GM23338 (cell line): ENCODE results near the gene GAL3ST1. TPM values are rescaled to one million over a fixed set of nuclear protein-coding genes. Genes with fewer than 3 reads are reported as not detected.

Experiments used
- ATAC-seq: fragments of 200-7000 bp; cut with Tn5 transposase; 3 replicates; pipeline ENCODE4 v1.9.1; 2020
- DNase-seq: peaks from one replicate; pipeline ENCODE4 v3.0.0-alpha.2; 2015; ENCODE audit warnings: low spot score
- H2AFZ ChIP-seq: fragments of 200-600 bp; sonication (generic); 2 replicates; pipeline ENCODE4 v1.8.0; 2016; ENCODE audit warnings: antibody characterized with exemption, mild to moderate bottlenecking, moderate library complexity
- H3F3A ChIP-seq: fragments of 200-600 bp; sonication (generic); replicated peaks from 2 replicates; pipeline ENCODE4 v1.8.0; 2017; ENCODE audit warnings: antibody characterized with exemption, mixed run types, low read depth
- H3K27ac ChIP-seq: fragments of 200-600 bp; sonication (generic); 2 replicates; pipeline ENCODE4 v1.6.1; 2016; ENCODE audit warnings: low read depth
- H3K27me3 ChIP-seq: fragments of 200-600 bp; sonication (generic); 2 replicates; pipeline ENCODE4 v1.8.0; 2016; ENCODE audit warnings: mild to moderate bottlenecking, mixed run types, moderate library complexity; ENCODE audit not compliant: insufficient read depth
- H3K36me3 ChIP-seq: fragments of 200-600 bp; sonication (generic); 2 replicates; pipeline ENCODE4 v1.8.0; 2016; ENCODE audit warnings: mild to moderate bottlenecking; ENCODE audit not compliant: insufficient read depth
- H3K4me1 ChIP-seq: fragments of 200-600 bp; sonication (generic); 2 replicates; pipeline ENCODE4 v1.8.0; 2016; ENCODE audit warnings: mild to moderate bottlenecking, moderate library complexity; ENCODE audit not compliant: insufficient read depth
- H3K4me2 ChIP-seq: fragments of 200-600 bp; sonication (generic); 2 replicates; pipeline ENCODE4 v1.7.1; 2017; ENCODE audit warnings: mixed run types
- H3K4me3 ChIP-seq: fragments of 200-600 bp; sonication (generic); 2 replicates; pipeline ENCODE4 v1.6.1; 2016; ENCODE audit warnings: mixed run types
- H3K79me2 ChIP-seq: fragments of 200-600 bp; sonication (generic); replicated peaks from 2 replicates; pipeline ENCODE4 v1.8.0; 2017; ENCODE audit warnings: mild to moderate bottlenecking; ENCODE audit not compliant: insufficient read depth
- H3K9me2 ChIP-seq: fragments of 200-600 bp; sonication (generic); 2 replicates; pipeline ENCODE4 v1.8.0; 2017; ENCODE audit not compliant: insufficient read depth
- H4K20me1 ChIP-seq: fragments of 200-600 bp; sonication (generic); replicated peaks from 2 replicates; pipeline ENCODE4 v1.8.0; 2017; ENCODE audit warnings: mild to moderate bottlenecking; ENCODE audit not compliant: insufficient read depth
- H3K27ac Mint-ChIP-seq: 2 replicates; pipeline ENCODE4 v1.8.0; 2020; ENCODE audit warnings: inconsistent platforms, mild to moderate bottlenecking, moderate library complexity, mixed read lengths
- H3K27me3 Mint-ChIP-seq: 3 replicates; pipeline ENCODE4 v1.8.0; 2022; ENCODE audit warnings: low read depth, mild to moderate bottlenecking, moderate library complexity, mixed read lengths, inconsistent platforms; ENCODE audit not compliant: insufficient read depth, poor library complexity
- H3K36me3 Mint-ChIP-seq: 3 replicates; pipeline ENCODE4 v1.8.0; 2021; ENCODE audit warnings: low read depth, mild to moderate bottlenecking, inconsistent platforms, moderate library complexity, mixed read lengths
- H3K4me1 Mint-ChIP-seq: 3 replicates; pipeline ENCODE4 v1.8.0; 2020; ENCODE audit warnings: mild to moderate bottlenecking, inconsistent platforms, mixed read lengths
- H3K4me3 Mint-ChIP-seq: 3 replicates; pipeline ENCODE4 v1.8.0; 2021; ENCODE audit warnings: moderate library complexity, mild to moderate bottlenecking, inconsistent platforms, mixed read lengths
- H3K9me3 Mint-ChIP-seq: 3 replicates; pipeline ENCODE4 v1.8.0; 2020; ENCODE audit warnings: moderate library complexity, mild to moderate bottlenecking, inconsistent platforms, mixed read lengths
- CREB1 ChIP-seq: fragments of 250-450 bp; sonication (Bioruptor Pico); IDR thresholded peaks from 2 replicates; pipeline ENCODE4 v1.5.0; 2020; ENCODE audit warnings: low read depth, mild to moderate bottlenecking, moderate library complexity
- EZH2 ChIP-seq: fragments of 200-600 bp; sonication (generic); IDR thresholded peaks from one replicate; pipeline ENCODE4 v1.8.0; 2017; ENCODE audit warnings: antibody characterized with exemption, mild to moderate bottlenecking, low read depth; ENCODE audit not compliant: unreplicated experiment
- EZH2phosphoT487 ChIP-seq: fragments of 200-600 bp; sonication (generic); IDR thresholded peaks from one replicate; pipeline ENCODE4 v1.8.1; 2018; ENCODE audit warnings: antibody characterized with exemption; ENCODE audit not compliant: unreplicated experiment
- JUNB ChIP-seq: IDR thresholded peaks from one replicate; pipeline ENCODE4 v1.6.1; 2016; ENCODE audit warnings: antibody characterized with exemption; ENCODE audit not compliant: unreplicated experiment
- NANOG ChIP-seq: IDR thresholded peaks from 2 replicates; pipeline ENCODE4 v1.6.1; 2016; ENCODE audit warnings: antibody characterized with exemption, borderline replicate concordance
- POLR2AphosphoS5 ChIP-seq: IDR thresholded peaks from 2 replicates; pipeline ENCODE4 v1.6.1; 2016; ENCODE audit warnings: antibody characterized with exemption, low read depth
- STAT1 ChIP-seq: IDR thresholded peaks from one replicate; pipeline ENCODE4 v1.6.1; 2016; ENCODE audit warnings: antibody characterized with exemption; ENCODE audit not compliant: unreplicated experiment
- ZNF114 ChIP-seq: fragments of 250-450 bp; sonication (Bioruptor Pico); IDR thresholded peaks from 2 replicates; pipeline ENCODE4 v1.5.0; 2020; ENCODE audit warnings: mild to moderate bottlenecking, moderate library complexity
- ZNF331 ChIP-seq: fragments of 250-450 bp; sonication (Bioruptor Pico); IDR thresholded peaks from 2 replicates; pipeline ENCODE4 v1.5.0; 2020; ENCODE audit warnings: low read depth, mild to moderate bottlenecking, moderate library complexity
- polyA plus RNA-seq: library from polyadenylated mRNA; unstranded; fragments of >200 nt; fragmentation: Nextera tagmentation; extraction: Ambion mirVana; gene quantifications from 2 replicates; pipeline ENCODE4 v1.2.1, GENCODE V29; 2016
- total RNA-seq: library from RNA; depleted of rRNA; stranded (reverse); fragments of >200 nt; shearing (Covaris generic); gene quantifications from 2 replicates; pipeline ENCODE4 v1.2.3, GENCODE V29; 2014
- TF ChIP-seq, protein P1 (sequence below): IDR thresholded peaks from 2 replicates; pipeline ENCODE4 v1.6.1; 2016; ENCODE audit warnings: antibody characterized with exemption
- TF ChIP-seq, protein P2 (sequence below): fragments of 250-450 bp; sonication (Bioruptor Pico); IDR thresholded peaks from 2 replicates; pipeline ENCODE4 v1.5.0; 2020; ENCODE audit warnings: mild to moderate bottlenecking, moderate library complexity
- TF ChIP-seq, protein P3 (sequence below): IDR thresholded peaks from one replicate; pipeline ENCODE4 v1.6.1; 2018; ENCODE audit warnings: antibody characterized with exemption; ENCODE audit not compliant: unreplicated experiment
- TF ChIP-seq, protein P4 (sequence below), 2 experiments: fragments of 200-600 bp in 1 of 2; sonication (generic) in 1 of 2; conservative IDR thresholded peaks; 2 replicates each; pipeline versions ENCODE4 v1.5.1 to v1.6.1; 2016 to 2017; ENCODE audit warnings: antibody characterized with exemption in 2 of 2, low read depth in 2 of 2, mild to moderate bottlenecking in 2 of 2, moderate library complexity in 1 of 2

Gene GAL3ST1
- total and polyA plus RNA-seq, 2 experiments from 2014 or later, result 8.2 to 13.3 TPM

DNA sequence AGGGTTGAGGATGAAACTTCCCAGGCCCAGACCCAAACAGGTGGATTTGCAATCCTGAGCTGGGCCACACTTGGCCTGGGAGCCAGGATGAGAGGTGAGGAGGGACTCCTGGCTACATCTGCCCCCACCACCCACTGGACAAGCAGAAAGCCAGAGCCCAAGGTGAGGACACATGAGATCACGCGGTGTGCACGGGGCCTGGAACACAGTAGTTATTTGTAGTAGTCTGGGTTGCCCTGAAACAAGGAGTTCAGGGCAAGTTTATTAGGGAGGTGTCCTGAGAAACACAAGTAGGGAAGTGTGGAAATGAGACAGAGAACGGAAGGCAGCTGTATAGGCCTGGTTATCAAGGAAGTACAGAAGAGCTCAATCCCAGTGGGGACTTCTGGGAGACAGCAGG lies 27.3 kb downstream of the GAL3ST1 start:
- DNase-seq, result no peak
- Mint-ChIP-seq H3K4me3 (no peak overlapping the region), H3K27ac (no peak overlapping the region), H3K27me3 (peaks cover 24% of the 10 kb centered on the region), H3K36me3 (no peaks in the 10 kb centered on the region; the same call in 2 of the 3 replicates), H3K4me1 (peaks cover 11% of the 10 kb centered on the region), H3K9me3 (peaks cover 5% of the 10 kb centered on the region; the same call in 1 of the 3 replicates)
- ATAC-seq, result no peak
- Histone ChIP-seq H3K4me1 (no peaks in the 10 kb centered on the region; the same call in 1 of the 2 replicates), H3K4me3 (no peak overlapping the region), H3F3A (0 out of 2 replicates have a peak, but pooled peaks cover 2% of the 10 kb centered on the region), H3K4me2 (no peak overlapping the region), H3K9me2 (no peaks in the 10 kb centered on the region), H3K27ac (no peak overlapping the region), H2AFZ (no peak overlapping the region), H3K36me3 (no peaks in the 10 kb centered on the region), H4K20me1 (no peaks in the 10 kb centered on the region), H3K79me2 (no peaks in the 10 kb centered on the region), H3K27me3 (peaks cover 14% of the 10 kb centered on the region)
- TF ChIP-seq ZNF114 (CRISPR knock-in tag) (no peak), POLR2AphosphoS5 (no peak), JUNB (no peak), NANOG (no peak), ZNF331 (CRISPR knock-in tag) (no peak), EZH2phosphoT487 (no peak), EZH2 (no peak), CREB1 (CRISPR knock-in tag) (no peak), STAT1 (no peak)
- TF ChIP-seq, protein P1, sequence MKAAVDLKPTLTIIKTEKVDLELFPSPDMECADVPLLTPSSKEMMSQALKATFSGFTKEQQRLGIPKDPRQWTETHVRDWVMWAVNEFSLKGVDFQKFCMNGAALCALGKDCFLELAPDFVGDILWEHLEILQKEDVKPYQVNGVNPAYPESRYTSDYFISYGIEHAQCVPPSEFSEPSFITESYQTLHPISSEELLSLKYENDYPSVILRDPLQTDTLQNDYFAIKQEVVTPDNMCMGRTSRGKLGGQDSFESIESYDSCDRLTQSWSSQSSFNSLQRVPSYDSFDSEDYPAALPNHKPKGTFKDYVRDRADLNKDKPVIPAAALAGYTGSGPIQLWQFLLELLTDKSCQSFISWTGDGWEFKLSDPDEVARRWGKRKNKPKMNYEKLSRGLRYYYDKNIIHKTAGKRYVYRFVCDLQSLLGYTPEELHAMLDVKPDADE, result no peak
- TF ChIP-seq, protein P2, sequence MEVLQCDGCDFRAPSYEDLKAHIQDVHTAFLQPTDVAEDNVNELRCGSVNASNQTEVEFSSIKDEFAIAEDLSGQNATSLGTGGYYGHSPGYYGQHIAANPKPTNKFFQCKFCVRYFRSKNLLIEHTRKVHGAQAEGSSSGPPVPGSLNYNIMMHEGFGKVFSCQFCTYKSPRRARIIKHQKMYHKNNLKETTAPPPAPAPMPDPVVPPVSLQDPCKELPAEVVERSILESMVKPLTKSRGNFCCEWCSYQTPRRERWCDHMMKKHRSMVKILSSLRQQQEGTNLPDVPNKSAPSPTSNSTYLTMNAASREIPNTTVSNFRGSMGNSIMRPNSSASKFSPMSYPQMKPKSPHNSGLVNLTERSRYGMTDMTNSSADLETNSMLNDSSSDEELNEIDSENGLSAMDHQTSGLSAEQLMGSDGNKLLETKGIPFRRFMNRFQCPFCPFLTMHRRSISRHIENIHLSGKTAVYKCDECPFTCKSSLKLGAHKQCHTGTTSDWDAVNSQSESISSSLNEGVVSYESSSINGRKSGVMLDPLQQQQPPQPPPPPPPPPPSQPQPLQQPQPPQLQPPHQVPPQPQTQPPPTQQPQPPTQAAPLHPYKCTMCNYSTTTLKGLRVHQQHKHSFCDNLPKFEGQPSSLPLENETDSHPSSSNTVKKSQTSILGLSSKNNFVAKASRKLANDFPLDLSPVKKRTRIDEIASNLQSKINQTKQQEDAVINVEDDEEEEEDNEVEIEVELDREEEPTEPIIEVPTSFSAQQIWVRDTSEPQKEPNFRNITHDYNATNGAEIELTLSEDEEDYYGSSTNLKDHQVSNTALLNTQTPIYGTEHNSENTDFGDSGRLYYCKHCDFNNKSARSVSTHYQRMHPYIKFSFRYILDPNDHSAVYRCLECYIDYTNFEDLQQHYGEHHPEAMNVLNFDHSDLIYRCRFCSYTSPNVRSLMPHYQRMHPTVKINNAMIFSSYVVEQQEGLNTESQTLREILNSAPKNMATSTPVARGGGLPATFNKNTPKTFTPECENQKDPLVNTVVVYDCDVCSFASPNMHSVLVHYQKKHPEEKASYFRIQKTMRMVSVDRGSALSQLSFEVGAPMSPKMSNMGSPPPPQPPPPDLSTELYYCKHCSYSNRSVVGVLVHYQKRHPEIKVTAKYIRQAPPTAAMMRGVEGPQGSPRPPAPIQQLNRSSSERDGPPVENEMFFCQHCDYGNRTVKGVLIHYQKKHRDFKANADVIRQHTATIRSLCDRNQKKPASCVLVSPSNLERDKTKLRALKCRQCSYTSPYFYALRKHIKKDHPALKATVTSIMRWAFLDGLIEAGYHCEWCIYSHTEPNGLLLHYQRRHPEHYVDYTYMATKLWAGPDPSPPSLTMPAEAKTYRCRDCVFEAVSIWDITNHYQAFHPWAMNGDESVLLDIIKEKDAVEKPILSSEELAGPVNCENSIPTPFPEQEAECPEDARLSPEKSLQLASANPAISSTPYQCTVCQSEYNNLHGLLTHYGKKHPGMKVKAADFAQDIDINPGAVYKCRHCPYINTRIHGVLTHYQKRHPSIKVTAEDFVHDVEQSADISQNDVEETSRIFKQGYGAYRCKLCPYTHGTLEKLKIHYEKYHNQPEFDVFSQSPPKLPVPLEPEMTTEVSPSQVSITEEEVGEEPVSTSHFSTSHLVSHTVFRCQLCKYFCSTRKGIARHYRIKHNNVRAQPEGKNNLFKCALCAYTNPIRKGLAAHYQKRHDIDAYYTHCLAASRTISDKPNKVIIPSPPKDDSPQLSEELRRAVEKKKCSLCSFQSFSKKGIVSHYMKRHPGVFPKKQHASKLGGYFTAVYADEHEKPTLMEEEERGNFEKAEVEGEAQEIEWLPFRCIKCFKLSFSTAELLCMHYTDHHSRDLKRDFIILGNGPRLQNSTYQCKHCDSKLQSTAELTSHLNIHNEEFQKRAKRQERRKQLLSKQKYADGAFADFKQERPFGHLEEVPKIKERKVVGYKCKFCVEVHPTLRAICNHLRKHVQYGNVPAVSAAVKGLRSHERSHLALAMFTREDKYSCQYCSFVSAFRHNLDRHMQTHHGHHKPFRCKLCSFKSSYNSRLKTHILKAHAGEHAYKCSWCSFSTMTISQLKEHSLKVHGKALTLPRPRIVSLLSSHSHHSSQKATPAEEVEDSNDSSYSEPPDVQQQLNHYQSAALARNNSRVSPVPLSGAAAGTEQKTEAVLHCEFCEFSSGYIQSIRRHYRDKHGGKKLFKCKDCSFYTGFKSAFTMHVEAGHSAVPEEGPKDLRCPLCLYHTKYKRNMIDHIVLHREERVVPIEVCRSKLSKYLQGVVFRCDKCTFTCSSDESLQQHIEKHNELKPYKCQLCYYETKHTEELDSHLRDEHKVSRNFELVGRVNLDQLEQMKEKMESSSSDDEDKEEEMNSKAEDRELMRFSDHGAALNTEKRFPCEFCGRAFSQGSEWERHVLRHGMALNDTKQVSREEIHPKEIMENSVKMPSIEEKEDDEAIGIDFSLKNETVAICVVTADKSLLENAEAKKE (CRISPR knock-in tag), result no peak
- TF ChIP-seq, protein P3, sequence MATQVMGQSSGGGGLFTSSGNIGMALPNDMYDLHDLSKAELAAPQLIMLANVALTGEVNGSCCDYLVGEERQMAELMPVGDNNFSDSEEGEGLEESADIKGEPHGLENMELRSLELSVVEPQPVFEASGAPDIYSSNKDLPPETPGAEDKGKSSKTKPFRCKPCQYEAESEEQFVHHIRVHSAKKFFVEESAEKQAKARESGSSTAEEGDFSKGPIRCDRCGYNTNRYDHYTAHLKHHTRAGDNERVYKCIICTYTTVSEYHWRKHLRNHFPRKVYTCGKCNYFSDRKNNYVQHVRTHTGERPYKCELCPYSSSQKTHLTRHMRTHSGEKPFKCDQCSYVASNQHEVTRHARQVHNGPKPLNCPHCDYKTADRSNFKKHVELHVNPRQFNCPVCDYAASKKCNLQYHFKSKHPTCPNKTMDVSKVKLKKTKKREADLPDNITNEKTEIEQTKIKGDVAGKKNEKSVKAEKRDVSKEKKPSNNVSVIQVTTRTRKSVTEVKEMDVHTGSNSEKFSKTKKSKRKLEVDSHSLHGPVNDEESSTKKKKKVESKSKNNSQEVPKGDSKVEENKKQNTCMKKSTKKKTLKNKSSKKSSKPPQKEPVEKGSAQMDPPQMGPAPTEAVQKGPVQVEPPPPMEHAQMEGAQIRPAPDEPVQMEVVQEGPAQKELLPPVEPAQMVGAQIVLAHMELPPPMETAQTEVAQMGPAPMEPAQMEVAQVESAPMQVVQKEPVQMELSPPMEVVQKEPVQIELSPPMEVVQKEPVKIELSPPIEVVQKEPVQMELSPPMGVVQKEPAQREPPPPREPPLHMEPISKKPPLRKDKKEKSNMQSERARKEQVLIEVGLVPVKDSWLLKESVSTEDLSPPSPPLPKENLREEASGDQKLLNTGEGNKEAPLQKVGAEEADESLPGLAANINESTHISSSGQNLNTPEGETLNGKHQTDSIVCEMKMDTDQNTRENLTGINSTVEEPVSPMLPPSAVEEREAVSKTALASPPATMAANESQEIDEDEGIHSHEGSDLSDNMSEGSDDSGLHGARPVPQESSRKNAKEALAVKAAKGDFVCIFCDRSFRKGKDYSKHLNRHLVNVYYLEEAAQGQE, result no peak
- TF ChIP-seq, protein P4, sequence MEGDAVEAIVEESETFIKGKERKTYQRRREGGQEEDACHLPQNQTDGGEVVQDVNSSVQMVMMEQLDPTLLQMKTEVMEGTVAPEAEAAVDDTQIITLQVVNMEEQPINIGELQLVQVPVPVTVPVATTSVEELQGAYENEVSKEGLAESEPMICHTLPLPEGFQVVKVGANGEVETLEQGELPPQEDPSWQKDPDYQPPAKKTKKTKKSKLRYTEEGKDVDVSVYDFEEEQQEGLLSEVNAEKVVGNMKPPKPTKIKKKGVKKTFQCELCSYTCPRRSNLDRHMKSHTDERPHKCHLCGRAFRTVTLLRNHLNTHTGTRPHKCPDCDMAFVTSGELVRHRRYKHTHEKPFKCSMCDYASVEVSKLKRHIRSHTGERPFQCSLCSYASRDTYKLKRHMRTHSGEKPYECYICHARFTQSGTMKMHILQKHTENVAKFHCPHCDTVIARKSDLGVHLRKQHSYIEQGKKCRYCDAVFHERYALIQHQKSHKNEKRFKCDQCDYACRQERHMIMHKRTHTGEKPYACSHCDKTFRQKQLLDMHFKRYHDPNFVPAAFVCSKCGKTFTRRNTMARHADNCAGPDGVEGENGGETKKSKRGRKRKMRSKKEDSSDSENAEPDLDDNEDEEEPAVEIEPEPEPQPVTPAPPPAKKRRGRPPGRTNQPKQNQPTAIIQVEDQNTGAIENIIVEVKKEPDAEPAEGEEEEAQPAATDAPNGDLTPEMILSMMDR (conservative IDR thresholded peaks at IDR 0.05; ENCODE audit: low read depth in 2 of 2), result no peak
